ENCODE data around the gene IGF1.

DNA sequence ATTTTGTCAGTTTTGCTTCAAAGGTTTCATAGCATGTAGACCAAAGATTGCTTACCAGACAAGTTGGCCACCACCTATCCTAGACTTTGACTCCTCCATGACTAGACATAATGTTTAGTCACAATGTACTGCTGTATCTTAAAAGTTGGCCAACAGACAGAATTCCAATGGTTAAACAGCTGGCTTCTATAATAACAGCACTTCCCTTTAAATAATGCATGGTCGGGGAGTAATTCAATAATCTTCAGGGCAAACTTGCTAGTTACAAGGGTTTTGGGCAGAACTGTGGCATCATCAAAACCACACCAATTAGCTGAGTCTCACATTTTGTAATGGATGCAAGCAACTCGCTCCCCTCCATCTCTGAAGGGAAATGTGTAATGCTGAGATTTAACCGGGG is 56.9 kb downstream of the IGF1 start:
- no peak for TF ChIP-seq POLR2A (IDR thresholded peaks at IDR 0.05)
- TF ChIP-seq, protein P1, sequence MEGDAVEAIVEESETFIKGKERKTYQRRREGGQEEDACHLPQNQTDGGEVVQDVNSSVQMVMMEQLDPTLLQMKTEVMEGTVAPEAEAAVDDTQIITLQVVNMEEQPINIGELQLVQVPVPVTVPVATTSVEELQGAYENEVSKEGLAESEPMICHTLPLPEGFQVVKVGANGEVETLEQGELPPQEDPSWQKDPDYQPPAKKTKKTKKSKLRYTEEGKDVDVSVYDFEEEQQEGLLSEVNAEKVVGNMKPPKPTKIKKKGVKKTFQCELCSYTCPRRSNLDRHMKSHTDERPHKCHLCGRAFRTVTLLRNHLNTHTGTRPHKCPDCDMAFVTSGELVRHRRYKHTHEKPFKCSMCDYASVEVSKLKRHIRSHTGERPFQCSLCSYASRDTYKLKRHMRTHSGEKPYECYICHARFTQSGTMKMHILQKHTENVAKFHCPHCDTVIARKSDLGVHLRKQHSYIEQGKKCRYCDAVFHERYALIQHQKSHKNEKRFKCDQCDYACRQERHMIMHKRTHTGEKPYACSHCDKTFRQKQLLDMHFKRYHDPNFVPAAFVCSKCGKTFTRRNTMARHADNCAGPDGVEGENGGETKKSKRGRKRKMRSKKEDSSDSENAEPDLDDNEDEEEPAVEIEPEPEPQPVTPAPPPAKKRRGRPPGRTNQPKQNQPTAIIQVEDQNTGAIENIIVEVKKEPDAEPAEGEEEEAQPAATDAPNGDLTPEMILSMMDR (IDR thresholded peaks at IDR 0.05): no peak
